ENCODE results near the gene AMBRA1. TPM values are rescaled to one million over a fixed set of nuclear protein-coding genes. Genes with fewer than 3 reads are reported as not detected.

AMBRA1 gene
- total and polyA plus RNA-seq, 2 of the 8 experiments (the other 6 are each of a cell fraction or from before 2014, with no cell fraction given), result 14.2 to 37.4 TPM

DNA sequence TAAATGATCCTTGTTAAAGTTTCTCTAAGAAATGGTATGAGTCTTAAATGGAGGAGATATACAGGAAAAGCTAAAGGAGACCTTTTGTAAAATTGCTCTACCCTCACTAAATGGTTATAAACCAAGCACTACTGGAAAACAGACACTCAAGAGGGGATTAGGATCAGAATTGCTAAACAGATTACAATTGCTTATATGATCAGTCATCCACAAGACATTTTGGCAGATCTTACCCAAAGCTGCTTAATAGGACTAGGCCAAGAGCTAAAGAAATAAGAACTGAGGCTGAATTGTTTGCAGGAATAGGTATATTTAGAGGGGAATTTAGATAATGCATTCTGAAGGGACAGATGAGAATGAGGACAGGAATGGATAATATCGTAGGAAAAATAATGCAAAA, 13.7 kb upstream of the AMBRA1 start:
- Histone ChIP-seq H3K4me3 (ENCODE audit: extremely low read depth in 1 of 4, insufficient read depth in 2 of 4, low read depth in 3 of 4, low read length in 4 of 4) (no peak overlapping the region), H3K4me2 (ENCODE audit: insufficient read depth in 1 of 2, low read depth in 2 of 2, low read length in 2 of 2) (no peak overlapping the region), H2AK5ac (ENCODE audit: low read depth, low read length) (no peak overlapping the region), H4K20me1 (replicated peaks in 1 of 2; ENCODE audit: control insufficient read depth in 1 of 2, insufficient read depth in 2 of 2, low read length in 2 of 2) (no peaks in the 10 kb centered on the region), H3K23ac (ENCODE audit: insufficient read length) (no peak overlapping the region), H3K23me2 (ENCODE audit: low read depth, low read length) (0 out of 2 replicates have a peak, but pooled peaks cover 1% of the 10 kb centered on the region), H2BK15ac (ENCODE audit: low read length) (no peak overlapping the region), H3K27ac (ENCODE audit: low read depth, low read length) (no peak overlapping the region), H2BK120ac (replicated peaks; ENCODE audit: low read depth, low read length) (no peak overlapping the region), H2BK5ac (ENCODE audit: low read depth, low read length) (no peak overlapping the region), H4K91ac (replicated peaks; ENCODE audit: insufficient read length, low read length) (no peak overlapping the region), H2BK20ac (ENCODE audit: low read length) (no peak overlapping the region), H3K14ac (ENCODE audit: insufficient read length) (no peak overlapping the region), H3K4me1 (replicated peaks in 1 of 4; ENCODE audit: control insufficient read depth in 3 of 4, insufficient read depth in 4 of 4, low read length in 3 of 4) (no peaks in the 10 kb centered on the region), H3K56ac (replicated peaks; ENCODE audit: insufficient read length, low read depth, low read length) (no peak overlapping the region), H3K79me1 (ENCODE audit: low read depth, low read length) (no peaks in the 10 kb centered on the region), H3K9me3 (ENCODE audit: insufficient read depth in 2 of 2, low read depth in 1 of 2, low read length in 1 of 2) (no peaks in the 10 kb centered on the region), H3K18ac (ENCODE audit: extremely low read depth, low read length) (no peak overlapping the region), H3K79me2 (ENCODE audit: control insufficient read depth in 1 of 2, insufficient read depth in 2 of 2, low read length in 2 of 2) (no peaks in the 10 kb centered on the region), H3K4ac (replicated peaks; ENCODE audit: insufficient read length, low read depth, low read length) (no peak overlapping the region), H2AFZ (ENCODE audit: low read length) (no peak overlapping the region), H2BK12ac (ENCODE audit: low read depth, low read length) (no peak overlapping the region), H3K9ac (replicated peaks in 1 of 4; ENCODE audit: extremely low read depth in 1 of 4, low read depth in 3 of 4, low read length in 3 of 4) (no peak overlapping the region), H4K5ac (ENCODE audit: insufficient read length, low read depth, low read length) (no peak overlapping the region), H3K36me3 (ENCODE audit: control insufficient read depth in 2 of 4, insufficient read depth in 4 of 4, low read length in 3 of 4) (no peaks in the 10 kb centered on the region), H3K27me3 (replicated peaks in 1 of 4; ENCODE audit: control insufficient read depth in 3 of 4, extremely low read depth in 1 of 4, insufficient read depth in 3 of 4, low read length in 3 of 4) (no peaks in the 10 kb centered on the region), H4K8ac (ENCODE audit: extremely low read depth, insufficient read depth, low read length) (no peak overlapping the region)
- no peak for FAIRE-seq
- WGBS, 2 experiments (ENCODE audit: extremely low coverage in 1 of 2, insufficient coverage in 1 of 2, insufficient read length in 1 of 2, insufficient replicate concordance in 2 of 2, low coverage in 1 of 2, low lambda C conversion rate in 2 of 2, missing lambda C conversion rate in 1 of 2), result 100% methylated on average over 1 of the region's 1 CpG
- no peak for DNase-seq (ENCODE audit: low read depth in 1 of 2, low spot score in 2 of 2)
- ChIA-PET POLR2A (ENCODE audit: partially characterized antibody) (interaction anchor here (1.4 kb wide), 1 partner anchor 14 kb away, joined by 4 read pairs; the partner anchor contains the start of gene AMBRA1), CTCF (ENCODE audit: partially characterized antibody) (interaction anchor here (0.6 to 1.7 kb wide), 4 partner anchors 10 to 1247 kb away, joined by 4 to 6 read pairs (median 4); partner anchors contain the start of genes ATG13 and HARBI1)
- no peak for TF ChIP-seq RNF2 (IDR thresholded peaks at IDR 0.05; ENCODE audit: borderline replicate concordance, low read depth, low read length, missing control alignments, poor library complexity, severe bottlenecking)
- no peak for TF ChIP-seq RFX5 (IDR thresholded peaks at IDR 0.05; ENCODE audit: borderline replicate concordance, low read depth, low read length)
- TF ChIP-seq CBX5 (IDR thresholded peaks at IDR 0.05; ENCODE audit: low read depth, low read length), result no peak

Measured in H1 (cell line).